Left renal cortex interstitium (tissue), 4 donors: ENCODE results near the gene CLIP1. TPM values are rescaled to one million over a fixed set of nuclear protein-coding genes. Genes with fewer than 3 reads are reported as not detected.
A peak's percentile ranks its signal among the peaks of the same experiment; 100 is the strongest.
"Not testable (repeated sequence)": the region's sequence is repeated elsewhere in the genome, so short reads cannot be mapped to it uniquely, and the experiment has no call there.

Experiments
- DNase-seq, 4 donors: peaks; one replicate each; pipeline ENCODE4 v3.0.0-alpha.2; 2013; ENCODE audit warnings: low read depth in 4 of 4, low spot score in 2 of 4, missing footprints in 1 of 4
- polyA plus RNA-seq, 4 donors: library from polyadenylated mRNA; unstranded; fragments of 120-200 nt; gene quantifications; one replicate each; pipeline ENCODE4 v1.2.1, GENCODE V29; 2013; ENCODE audit not compliant: insufficient read length in 4 of 4

Gene CLIP1
- polyA plus RNA-seq, 4 donors, result 33.1 to 46.1 (median 41.3) TPM

GRCh38 chr12:122266230-122266901 lies 156.1 kb downstream of the CLIP1 start, which contains the start of gene VPS33A:
Gene VPS33A (minus strand): TSS chr12:122266494. CDS start chr12:122266408, 86 bp downstream.
- peak; percentile 88 to 97 (median 96) for DNase-seq

- DNase-seq, result peak in 1 of 4 donors; percentile 21
Observed at GRCh38 chr12:122265886-122266229, 156.6 kb downstream of the CLIP1 start.

GRCh38 chr12:122265476-122265875 lies 157.0 kb downstream of the CLIP1 start:
- no peak for DNase-seq

DNA sequence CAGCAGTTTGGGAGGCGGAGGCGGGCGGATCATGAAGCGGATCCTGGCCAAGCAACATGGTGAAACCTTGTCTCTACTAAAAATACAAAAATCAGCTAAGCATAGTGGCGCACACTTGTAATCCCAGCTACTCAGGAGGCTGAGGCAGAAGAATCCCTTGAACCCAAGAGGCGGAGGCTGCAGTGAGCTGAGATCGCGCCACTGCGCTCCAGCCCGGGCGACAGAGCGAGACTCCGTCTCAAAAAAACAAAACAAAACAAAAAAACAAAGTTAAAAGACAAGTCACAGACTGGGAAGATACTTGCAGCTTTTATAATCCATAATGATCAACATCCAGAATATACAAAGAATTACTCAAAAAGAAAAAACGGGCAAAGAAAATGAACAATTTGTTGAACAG lies 161.7 kb downstream of the CLIP1 start:
- not testable (repeated sequence) for DNase-seq

DNA sequence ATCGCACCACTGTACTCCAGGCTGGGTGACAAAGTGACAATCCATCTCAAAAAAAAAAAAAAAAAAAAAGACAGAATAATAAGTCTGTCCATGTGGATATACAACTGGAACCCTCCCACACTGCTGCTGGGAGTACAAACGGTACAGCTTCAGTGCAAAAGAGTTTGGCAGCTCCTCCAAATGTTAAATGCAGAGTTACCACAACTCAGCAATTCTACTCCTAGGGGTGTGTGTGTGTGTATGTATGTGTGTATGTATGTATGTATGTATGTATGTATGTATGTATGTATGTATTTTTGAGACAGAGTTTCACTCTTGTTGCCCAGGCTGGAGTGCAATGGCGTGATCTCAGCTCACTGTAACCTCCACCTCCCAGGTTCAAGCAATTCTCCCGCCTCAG lies 163.5 kb downstream of the CLIP1 start:
- DNase-seq, result not testable (repeated sequence)

- DNase-seq, result not testable (repeated sequence)
Observed at GRCh38 chr12:122258462-122258861, 164.0 kb downstream of the CLIP1 start.

DNA sequence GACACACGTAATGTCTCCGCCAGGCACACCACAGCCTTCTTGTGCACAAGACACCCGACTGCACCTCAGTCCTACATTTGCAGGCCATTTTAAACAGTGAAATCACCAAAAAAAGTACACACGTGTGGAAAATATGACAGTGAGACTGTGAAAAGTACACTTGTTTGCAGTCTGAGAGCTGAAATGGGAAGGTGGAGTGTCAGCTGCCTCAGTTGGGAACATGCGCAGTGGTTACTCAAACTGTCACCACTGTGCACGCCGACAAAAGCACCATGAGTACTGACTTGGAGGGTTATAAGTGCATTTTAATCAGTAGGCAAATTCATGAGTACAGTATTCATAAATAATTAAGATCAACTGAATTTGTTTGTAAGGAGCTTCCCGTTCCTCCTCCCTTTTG lies 171.9 kb downstream of the CLIP1 start:
- DNase-seq, result no peak

- DNase-seq, result no peak
Observed at GRCh38 chr12:122250047-122250446, 172.4 kb downstream of the CLIP1 start.

GRCh38 chr12:122245553-122245952 lies 176.9 kb downstream of the CLIP1 start:
- DNase-seq, result no peak

DNA sequence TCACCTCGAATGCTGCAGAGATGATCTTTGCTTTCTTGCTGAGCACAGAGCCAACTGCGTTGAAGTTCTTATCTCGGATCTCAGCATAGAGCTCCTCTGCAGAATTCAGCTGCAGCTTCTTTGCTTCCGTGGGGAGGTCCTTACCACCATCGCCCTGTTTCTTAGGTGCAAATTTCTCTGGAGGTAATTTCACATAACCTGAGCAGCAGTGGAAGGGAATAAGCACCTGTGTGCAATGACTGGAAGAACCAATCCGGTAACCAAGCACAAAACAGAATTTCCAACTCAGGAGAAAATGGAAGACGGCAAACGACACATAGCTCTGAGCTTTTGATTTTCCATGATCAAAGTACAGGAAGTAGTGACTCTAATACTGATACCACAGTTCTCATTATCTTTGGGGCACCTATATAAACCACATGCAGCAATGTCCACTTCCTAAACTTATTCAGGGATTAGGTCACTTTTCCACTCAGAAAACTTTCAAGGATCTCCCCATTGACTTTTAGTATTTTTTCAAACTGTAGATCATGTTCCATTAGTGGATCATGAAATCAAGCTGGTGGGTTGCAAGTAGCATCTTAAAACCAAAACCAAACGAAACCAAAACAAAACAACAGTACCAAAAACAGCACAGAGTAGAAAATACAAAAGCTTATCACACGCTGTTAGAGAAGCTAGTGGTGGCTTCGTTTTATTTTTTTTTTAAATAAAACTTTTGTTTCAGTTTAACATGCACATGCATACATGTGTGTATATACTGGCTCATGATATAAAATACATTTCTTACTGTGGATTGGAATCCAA lies 177.7 kb downstream of the CLIP1 start:
- DNase-seq, result no peak

GRCh38 chr12:122243965-122244364 lies 178.5 kb downstream of the CLIP1 start:
- no peak for DNase-seq

DNA sequence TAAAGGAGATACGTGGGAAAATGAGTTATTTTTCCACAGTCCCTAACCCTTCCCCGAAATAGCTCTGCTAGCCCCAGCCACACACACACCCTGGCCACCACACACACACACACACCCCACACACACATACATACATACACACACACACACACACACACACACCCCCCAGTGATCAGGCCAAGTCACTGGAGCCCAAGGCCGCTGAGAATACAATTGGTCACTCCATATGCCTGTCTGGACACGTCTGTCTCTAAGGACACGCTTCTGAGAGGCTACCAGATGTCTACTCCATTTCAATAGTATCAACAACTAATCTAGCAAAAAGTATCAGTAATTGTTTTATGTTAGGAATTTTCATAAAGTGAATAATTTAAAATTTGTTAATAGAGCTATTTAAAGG lies 183.6 kb downstream of the CLIP1 start:
- no peak for DNase-seq

- no peak for DNase-seq
Observed at GRCh38 chr12:122235741-122236140, 186.7 kb downstream of the CLIP1 start.

DNA sequence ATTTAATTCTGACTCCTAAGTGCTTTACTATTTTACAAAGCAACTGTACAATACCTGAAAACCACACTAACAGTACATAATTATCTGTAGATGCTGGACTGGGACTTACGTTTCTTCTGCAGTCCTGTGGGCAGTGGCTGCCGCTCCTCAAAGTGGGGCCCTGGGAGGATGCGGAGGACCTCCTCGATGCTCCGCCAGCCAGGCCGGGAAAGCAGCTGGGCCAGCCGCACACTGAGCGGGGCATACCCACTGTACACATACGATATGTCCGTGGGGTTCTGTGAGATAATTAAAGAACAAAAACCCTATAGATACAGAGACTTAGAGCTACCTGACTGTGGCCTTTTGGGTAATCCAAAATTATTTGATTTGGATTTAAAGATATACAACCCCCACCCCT lies 189.8 kb downstream of the CLIP1 start:
- no peak for DNase-seq

DNA sequence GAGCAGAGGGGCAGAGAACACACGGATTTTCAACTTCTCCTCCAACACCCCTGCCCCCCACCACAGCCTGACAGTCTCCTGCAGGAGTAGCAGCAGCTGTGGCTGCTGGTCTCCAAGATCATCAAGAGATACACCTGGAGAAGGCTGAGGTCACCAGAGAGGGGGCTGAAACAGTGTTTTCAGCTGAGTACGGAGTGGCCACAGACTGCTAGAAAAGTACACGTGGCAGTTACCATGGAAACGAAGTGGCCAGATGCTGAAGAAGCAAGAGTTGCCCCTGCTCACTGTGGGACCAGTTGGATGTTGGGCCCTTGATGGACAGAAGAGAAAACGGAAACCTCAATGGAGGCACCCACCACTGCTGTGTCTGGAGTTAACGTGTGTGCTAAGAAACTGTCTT lies 191.7 kb downstream of the CLIP1 start:
- DNase-seq, result no peak

GRCh38 chr12:122228092-122228491 lies 194.4 kb downstream of the CLIP1 start:
- DNase-seq, result no peak

- no peak for DNase-seq
Observed at GRCh38 chr12:122227341-122227740, 195.1 kb downstream of the CLIP1 start.

DNA sequence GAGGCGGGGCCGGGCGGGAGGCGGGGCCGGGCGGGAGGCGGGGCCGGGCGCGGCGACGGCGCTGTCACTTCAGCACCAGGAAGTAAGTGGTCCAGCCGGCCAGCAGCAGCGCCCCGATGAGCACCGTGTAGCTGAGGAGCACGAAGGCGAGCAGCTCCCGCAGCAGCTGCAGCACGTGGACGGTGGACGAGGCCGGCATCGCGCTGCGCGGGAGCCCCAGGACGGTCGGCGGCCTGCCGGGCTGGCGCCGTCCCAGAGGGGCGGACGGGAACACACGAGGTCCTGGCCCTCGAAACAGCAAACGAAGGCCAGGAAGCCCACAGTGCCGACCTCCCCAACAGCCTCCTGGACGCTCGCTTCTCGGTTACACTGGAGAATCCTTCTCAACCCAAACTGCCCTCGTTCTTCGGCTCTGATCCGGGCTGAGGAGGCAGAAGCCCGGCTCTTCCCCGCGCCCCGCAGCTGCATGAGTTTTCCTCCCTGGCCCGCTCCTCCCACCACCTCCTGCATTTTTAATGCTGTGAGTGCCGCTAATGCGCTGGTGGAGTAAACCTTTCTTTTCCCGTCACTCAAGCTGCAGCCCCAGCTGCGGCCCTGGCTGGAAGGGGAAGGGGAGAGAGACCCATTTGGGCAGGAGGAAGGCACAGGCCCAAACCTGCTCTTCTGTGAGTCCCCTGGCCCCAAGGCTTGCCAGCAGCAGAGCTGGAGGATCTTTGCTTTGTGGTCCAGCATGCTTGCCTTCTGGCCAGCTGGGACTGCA lies 195.9 kb downstream of the CLIP1 start:
- no peak for DNase-seq

- DNase-seq, result peak; percentile 90 to 99 (median 98)
Observed at GRCh38 chr12:122225683-122226365, 196.6 kb downstream of the CLIP1 start, which contains the start of gene DIABLO. Gene DIABLO (minus strand): TSS chr12:122226052. CDS start chr12:122226014, 38 bp downstream.
